GM19455 (cell line): ENCODE measurements around the gene FHAD1.
"Not testable (repeated sequence)": the region's sequence is repeated elsewhere in the genome, so short reads cannot be mapped to it uniquely, and the experiment has no call there.

Source experiments
- ATAC-seq: cut with Tn5 transposase; IDR thresholded peaks from one replicate; pipeline ENCODE4 v1.9.1; 2021; ENCODE audit not compliant: unreplicated experiment

FHAD1 gene

DNA sequence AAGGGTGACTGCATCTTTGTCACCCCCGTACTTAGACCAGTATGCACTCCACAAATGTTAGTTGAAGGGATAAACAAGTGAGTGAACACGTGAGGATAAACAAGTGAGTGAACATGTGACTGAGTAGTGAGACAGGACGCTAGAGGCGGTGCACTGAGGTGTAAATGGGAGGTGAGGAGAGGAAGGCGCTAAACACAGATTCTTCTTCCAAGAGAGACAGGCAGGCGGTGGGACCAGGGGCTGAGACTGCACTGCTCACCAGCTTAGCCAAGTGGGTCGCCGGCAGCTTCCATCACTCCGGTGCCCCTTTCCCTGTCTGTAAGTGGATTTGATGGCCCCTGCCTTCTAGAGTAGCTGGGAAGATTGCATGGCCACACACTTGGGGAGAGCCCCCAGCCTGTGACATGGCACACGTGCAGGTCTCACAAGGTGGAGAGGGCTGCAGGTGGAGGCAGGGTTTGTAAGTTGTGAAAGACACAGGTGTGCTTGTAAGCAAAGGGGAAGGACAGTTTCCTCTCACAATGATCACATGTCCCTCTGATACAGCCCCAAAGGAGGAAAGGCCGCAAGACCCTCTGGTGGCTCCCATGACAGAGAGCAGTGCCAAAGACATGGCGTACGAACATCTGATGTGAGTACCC is 115.2 kb downstream of the FHAD1 start:
- no peak for ATAC-seq

DNA sequence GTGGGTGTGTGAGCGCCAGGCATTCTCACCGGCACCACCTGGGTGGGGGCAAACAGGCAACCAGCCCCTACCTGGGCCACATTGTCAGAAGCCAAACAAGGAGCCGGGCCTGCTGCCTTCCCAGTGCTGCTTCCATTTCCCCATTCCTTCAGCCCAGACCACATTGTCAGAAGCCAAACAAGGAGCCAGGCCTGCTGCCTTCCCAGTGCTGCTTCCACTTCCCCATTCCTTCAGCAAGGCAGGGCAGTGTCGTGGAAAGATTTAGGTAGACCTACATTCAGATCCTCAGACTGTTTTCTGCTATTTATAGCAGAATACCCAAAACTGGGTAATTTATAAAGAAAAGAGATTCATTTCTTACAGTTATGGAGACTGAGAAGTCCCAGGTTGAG is 115.7 kb downstream of the FHAD1 start:
- no peak for ATAC-seq

DNA sequence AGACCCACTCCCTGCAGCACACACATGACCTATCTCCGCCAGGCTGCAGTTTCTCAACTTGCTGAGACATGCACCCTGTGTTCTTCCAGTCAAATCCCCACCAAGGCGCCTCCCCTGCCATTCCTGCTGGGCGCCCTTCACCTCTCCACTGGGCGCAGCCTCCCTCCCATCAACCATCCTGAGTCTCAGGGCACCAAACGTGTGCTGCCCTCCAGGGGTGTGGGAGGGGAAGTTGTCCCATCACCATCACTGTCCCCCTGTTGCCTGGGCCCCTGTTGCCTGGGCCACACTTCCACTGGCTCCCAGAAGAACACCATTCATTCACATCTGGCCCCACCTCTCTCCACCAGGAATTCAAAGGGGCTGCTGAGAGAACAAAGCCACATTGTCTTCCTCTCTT is 117.7 kb downstream of the FHAD1 start:
- ATAC-seq = no peak

DNA sequence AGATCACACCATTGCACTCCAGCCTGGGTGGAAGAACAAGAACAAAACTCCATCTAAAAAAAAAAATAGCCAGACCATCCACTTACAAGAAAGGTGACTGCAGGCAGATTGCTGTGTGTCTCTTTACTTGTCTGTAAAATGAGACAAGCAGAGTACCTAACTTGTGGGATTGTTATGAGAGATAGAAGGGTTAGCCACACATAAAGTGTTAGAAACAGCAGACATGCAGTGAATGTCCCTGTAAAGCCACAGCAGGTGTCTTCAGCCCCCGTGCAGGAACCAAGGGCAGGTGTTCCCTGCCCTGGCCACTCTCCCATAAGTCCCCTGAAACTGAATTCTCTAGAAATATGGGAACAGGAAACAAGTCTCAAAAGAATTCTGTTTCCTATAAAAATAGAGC is 121.9 kb downstream of the FHAD1 start:
- ATAC-seq = no peak

DNA sequence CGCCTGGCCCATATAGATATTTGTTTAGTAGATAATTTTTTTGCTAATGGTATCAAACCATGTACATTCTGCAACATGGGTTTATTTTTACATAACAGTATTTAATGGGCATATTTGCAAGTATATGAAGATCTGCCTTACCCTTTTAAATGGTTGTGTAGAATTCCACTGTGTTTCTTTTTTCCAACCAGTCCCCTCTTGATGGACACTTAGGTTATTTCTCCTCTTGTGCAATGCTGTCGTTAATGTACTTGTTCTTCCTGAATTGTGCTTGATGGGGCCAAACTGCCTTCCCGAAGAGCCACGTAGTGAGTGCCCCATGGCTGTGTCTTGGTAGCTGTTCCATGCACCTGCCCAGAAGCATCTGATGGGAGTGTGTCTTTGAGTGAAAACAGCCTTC is 123.2 kb downstream of the FHAD1 start:
- no peak for ATAC-seq

DNA sequence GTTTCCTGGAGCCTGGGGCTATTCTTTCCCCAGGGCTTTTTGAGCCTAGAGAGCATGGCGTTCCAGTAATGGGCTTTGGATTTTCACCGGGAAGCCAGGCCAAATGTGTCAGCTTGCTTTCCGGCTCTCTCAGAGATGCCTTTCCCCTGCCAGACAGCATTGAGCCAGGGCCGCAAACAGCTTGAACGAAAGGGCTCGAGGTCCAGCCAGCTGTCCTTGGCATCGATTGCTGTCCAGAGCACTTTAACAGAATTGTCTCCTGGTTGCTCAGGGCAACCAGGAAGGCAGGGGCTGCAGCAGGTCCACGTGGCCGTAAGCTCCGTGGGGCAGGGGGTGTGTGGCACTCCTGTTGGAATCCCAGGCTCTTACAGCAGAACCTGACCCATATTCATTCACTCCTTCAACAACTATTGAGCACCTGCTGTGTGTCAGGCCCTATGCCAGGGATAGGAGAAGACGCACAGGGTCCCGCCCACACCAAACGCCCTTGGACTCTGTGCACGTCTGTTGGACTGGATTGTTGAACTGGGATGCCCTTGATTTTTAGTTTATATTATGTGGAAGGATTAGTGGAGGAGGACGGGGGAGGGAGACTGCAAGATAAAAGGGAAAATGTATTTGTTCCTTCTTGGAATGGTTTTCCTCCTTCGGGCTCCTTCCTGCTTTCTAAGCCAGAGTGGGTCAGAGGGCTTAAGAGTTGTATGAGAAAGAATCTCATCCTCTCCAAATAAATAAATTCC is 123.9 kb downstream of the FHAD1 start:
- ATAC-seq = no peak

DNA sequence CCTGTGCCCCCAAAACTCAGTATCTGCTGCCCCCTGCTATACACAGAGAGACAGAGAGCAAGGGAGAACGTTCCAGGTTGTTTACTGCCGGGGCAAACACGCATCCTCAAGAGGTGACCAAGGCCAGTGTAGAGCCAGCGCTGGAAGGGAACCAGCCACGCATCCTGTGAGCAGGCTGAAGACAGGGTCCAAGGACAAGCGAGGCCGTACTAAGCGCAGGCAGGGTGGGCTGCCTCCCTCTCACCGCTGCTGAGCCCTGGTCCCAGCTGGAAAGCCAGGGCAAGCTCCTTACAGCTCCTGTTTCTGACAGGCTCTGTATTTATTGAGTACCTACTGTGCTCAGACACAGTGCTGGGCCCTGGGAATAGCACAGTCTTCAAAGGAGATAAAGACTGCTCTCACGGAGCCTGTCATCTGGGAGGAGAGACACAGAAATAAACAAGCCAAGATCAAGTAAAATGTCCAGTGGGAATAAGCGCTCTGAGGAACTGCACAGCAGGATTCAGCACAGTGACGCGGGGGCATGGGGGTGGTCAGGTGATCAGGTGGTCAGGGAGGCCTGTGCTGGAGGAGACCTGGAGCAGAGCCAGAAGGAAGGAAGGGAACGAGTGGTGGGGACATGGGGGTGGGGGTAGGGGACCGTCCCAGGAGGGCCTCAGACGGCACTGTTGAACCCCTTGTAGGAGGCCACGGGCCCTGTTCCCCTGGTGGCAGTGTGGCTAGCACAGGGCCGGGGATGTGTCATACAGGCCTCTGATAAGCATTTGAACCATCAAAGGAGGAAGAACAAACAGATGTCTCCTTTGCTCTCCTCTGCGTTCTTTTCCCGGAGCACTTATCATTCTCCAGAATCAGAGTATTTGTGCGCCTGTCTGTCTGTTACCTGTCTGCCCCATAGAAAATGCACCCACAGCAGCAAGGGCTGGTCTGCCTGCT is 124.9 kb downstream of the FHAD1 start:
- no peak for ATAC-seq

DNA sequence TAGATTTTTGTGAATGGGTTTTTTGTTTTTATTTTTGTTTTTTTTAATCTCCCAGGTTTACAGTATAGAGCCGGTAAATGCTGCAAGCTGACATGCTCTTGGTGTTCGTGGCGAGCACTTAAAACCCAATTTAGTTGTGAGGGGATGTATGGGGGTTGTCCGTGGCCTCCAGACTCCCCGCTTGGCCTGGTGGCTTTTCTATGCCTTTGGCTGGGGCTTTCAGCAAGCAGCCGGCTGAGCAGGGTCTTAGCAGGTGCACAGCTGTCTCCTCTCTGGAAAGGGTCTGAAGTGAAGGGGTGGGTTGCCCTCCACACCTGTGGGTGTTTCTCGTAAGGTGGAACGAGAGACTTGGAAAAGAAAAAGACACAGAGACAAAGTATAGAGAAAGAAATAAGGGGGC is 131.7 kb downstream of the FHAD1 start:
- ATAC-seq = no peak

DNA sequence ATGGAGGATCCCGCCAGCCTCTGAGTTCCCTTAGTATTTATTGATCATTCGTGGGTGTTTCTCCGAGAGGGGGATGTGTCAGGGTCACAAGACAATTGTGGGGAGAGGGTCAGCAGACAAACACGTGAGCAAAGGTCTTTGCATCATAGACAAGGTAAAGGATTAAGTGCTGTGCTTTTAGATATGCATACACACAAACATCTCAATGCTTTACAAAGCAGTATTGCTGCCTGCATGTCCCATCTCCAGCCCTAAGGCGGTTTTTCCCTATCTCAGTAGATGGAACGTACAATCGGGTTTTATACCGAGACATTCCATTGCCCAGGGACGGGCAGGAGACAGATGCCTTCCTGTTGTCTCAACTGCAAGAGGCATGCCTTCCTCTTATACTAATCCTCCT is 132.1 kb downstream of the FHAD1 start:
- not testable (repeated sequence) for ATAC-seq

DNA sequence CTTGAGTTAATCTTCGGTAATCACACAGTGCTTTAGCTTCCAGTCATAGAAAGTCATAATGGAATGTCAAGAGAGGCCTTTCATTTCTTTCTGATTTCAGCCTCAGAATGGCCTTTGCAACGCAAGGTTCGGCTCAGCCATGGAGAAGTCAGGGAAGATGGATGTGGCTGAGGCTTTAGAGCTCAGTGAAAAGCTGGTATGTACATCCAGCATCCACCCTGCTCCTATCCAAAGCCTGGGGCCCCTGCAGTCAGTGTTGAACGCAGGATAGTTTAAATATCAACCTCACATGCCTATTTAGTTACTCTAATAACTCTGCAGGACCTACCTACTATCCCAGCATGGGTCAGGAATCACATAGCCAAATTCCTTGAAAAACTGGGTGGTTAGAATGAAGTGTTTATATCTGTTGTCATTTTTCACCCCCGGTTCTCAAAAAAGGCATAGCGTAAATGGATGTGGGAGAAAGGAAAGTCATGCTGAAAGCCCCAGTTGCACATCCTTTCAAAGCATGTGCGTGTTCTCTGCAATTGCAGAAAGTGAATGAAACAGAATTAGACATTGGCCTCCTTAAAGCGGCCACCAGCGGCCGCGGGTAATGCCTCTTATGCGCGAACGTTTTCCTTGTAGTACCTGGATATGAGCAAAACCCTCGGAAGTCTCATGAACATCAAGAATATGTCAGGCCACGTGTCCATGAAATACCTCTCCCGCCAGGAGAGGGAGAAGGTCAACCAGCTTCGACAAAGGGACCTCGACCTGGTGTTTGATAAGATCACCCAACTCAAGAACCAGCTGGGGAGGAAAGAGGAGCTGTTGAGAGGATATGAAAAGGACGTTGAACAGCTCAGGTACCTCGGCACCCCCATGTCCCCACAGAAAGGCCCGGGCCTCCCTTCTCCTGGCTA is 133.8 kb downstream of the FHAD1 start:
- ATAC-seq = no peak

DNA sequence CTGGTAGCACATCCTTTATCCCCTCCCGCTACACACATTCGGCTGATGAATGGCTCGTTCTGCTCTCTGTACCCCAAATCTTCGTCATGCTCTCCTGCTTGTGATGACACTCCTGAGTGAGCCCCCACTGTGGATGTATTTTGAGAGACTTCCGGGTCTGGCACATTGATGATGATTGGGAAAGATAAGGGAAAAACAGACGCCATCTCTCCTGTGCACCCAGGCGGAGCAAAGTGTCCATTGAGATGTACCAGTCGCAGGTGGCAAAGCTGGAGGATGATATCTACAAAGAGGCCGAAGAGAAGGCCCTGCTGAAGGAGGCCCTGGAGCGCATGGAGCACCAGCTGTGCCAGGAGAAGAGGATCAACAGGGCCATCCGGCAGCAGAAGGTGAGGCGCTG is 134.8 kb downstream of the FHAD1 start:
- no peak for ATAC-seq

DNA sequence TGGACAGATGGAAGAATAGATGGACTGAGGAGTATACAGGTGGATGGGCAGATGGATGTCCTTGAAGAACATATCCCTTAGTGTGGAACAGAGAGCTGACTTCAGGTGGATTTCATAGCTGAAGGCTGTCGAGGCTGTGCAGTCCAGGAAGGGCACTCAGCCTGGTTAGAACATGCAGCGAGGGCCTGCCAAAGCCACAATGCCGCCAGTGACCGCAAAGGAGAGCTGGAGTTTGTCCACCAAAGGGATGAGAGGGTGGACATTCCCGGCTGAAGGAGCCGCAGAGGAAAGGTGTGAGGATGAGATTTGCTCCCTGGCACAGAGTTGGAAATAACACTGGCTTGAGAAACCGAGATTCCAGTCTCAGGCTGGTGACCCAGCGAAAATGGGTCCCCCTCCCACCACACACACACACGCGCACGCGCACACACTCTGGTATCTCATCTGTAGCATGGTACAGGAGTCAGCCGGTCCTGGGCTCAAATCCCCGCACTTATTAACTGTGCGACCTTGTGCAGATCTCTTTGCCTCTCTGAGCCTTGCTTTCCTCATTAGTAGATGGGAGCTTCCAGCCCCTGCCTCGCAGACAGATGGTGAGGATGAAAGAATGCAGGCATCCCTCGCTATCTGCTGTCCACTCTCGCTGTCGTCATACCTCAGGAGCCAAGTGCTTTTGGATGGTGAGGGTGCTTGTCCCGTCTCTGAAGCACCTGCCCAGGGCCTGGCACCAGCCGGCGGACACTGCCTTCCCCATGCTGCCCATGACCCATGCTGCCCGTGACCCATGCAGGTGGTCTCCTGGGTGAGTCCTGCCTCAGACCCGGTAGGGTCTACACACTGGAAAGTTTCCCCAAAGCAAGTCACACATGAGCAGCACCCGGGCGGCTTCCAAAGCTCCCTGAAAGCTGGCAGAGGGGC is 135.8 kb downstream of the FHAD1 start:
- no peak for ATAC-seq

DNA sequence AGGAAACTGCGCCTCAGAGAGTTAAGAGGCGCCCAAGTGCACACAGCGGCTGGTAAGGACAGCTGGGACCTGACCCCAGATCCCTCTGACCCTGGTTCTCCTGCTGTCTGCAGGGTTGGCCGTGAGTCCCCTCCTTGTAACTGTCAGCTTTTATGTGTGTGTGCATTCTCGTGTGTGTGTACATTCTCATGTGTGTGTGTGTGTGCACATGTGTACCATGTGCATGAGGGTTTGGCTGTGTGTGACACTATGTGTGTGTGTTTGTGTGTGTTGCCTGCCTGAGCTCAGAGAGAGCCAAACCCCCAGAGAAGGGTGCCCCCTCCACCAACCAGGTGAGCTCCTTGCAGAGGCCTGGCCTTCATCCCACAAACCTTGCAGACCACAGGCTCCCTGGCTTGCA is 136.8 kb downstream of the FHAD1 start:
- no peak for ATAC-seq

DNA sequence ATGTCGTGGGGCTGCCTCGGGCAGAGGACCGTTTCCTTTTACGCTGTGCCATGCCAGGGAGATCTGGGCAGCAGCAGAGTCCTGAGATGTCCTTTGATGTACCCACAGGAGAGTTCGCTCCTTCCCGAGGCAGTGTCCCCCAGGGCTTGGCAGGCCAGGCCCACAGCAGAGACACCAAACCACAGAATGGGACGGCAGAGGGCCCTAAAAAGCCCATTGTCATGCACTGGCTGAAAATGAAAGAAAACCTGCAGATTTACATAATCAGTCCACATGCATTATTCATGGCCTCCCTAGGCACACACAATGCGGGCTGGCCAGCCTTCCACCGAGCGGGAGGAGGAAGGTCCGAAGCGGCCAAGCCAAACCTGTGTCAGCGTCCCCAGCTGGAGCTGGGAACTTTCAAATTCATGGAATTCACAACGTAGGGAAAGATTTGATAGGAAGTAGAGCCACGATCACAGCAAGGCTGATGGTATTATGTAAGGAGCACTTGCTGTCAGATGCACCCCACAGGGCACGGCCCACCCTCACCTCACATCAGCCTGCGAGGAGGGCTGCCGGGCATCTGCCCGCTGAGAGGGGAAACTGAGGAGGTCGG is 137.4 kb downstream of the FHAD1 start:
- no peak for ATAC-seq

DNA sequence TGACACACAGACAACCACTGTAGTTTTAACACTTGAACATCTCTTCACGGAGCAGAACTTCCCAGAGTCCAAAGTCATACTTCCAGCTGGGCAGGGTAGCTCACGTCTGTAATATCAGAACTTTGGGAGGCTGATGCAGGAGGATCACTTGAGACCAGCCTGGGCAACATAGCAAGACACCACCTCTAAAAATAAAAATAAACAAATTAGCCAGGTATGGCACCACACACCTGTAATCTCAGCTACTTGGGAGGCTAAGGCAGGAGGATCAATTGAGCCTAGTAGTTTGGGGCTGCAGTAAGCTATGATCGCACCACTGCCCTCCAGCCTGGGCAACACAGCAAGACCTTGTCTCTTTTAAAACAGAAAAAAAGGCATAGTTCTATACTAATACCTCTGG is 138.4 kb downstream of the FHAD1 start:
- no peak for ATAC-seq

DNA sequence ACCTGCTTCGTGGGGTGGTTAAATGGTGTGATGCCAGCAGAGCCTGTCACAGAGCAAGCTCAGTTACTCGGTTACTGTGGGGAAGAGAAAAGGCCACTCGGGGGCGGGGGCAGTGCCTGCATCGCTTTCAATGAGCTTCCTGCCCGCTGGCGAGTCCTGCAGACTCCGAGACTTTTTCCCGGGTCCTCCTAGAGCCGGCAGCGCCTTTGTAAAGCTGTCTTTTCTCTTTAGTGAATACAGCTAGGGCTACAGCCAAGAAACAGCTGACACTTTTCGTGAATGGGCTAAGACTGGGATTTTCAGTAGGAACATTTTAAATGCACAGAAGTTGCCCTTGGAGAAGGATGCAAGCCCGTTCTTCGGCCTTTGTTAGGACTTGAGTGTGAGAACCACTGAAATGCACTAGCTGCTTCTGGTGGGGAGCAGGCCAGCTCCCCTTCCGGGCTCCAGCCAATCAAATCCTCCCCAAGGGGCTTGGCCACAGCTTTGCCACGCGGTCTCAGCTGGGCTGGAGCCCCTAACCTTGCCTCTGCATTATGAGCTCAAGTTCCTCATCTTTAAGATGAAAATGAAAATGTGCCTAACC is 139.2 kb downstream of the FHAD1 start:
- no peak for ATAC-seq

DNA sequence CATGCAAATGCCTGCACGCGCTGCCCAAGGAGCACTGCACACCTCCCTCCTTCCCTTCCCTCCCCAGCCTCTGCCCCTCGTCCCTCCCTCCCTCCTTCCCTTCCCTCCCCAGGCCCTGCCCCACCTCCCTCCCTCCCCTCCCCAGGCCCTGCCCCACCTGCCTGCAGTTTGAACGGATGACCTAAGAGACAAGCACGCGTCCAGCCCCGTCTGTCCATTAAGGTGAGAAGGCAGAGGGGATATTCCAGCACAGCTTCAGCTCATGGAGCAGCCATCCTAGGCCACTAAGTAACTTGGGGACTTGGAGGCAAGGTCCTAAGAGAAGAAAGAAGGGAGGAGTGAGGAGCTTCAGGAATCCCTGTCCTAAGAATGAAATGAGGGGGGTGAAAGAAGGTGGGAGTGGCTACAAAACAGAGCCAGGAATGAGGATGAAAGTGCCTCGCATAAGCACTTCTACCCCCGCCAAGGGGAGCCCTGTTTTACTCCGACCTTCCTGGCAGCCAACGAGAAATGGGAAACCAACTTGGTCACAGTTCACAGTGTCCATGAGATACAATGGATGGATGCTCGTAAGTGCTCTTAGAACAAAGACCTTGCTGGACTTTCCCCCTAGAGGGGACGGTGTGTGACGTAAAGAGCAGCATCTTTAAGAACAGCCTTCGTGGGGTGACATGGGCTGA is 141.3 kb downstream of the FHAD1 start:
- no peak for ATAC-seq

DNA sequence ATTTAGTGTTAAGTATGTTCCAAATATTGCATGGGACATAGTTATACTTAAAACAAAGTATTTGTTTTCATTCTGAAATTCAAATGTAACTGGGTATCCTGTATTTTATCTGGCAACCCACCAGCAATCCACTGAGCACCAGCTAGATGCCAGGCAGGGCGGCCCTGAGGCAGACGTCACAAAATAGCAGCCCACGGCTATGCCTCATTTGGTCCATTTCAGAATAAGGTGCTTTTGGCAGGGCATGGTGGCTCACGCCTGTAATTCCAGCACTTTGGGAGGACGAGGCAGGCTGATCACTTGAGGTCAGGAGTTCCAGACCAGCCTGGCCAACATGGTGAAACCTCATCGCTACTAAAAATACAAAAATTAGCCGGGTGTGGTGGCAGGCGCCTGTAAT is 142.8 kb downstream of the FHAD1 start:
- ATAC-seq = not testable (repeated sequence)
